ENCODE results near the gene BATF.
A peak's percentile ranks its signal among the peaks of the same experiment; 100 is the strongest.

The BATF gene

DNA sequence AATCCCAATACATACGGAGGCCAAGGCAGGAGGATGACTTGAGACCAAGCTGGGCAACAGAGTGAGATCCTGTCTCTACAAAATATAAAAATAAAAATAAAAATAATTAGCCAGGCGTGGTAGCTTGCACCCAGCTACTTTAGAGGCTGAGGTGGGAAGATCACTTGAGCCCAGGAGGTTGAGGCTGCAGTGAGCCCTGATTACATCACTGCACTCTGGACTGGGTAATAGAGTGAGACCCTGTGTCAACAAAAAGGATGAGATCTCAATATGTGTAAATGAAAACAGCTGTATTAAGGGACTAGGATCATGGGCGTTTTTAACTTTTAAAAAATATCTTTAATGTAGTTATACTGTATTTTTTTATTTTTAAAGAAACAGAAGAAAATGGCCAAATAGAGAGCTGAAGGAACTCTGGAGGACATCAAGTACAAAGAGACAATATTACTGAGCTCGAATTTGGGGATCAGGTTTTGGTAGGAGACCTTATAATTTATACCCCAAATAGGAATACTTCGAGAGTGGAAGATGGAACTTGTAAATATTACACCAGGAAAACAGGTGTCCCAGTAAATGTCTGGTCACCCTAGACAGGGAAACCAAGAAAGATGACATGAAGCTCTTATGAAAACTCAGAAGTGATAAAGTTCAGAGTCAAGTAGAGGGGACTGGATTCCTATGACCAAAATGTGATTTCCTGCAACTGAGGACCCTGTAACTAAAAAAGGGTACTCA, 13.1 kb downstream of the BATF start:
- DNase-seq: no peak

DNA sequence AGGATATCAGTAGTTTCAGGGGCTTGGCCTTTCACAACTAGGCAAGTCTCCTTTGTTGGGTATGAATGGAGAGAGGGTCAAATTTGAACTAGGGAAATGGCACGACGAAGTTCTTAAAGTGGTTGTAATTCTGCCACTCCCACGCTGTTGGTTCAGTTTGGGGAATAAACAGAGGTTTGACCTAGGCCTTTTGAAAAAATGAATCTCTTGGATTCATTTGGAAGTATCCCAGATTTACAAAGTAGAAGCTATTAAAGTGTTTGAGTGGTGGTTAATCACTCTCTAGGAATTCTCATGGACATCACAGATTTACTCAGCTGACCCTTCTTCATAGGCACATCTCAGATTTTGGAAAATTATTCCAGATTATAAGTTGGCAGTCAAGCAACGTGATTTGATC, 14.8 kb downstream of the BATF start:
- DNase-seq: no peak

DNA sequence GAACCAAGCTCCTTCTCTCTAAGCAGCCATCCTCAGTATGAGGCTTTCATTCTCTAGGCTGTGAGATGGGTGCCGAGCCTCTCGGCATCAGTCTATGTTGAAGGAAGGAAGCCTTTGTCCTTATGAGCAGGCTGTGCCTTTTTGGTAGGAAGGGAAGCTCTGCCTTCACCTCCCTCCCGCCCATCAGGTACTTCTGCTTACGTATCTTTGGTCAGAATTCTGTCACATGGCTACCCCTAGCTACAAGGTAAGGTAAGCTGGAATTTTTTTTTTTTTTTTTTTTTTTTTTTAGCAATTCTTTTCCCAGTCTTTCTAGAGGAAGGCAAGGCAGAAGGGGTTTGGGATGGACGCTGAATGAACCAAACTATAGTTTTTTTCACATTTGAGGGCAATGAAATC, 16.9 kb downstream of the BATF start:
- no peak for DNase-seq

DNA sequence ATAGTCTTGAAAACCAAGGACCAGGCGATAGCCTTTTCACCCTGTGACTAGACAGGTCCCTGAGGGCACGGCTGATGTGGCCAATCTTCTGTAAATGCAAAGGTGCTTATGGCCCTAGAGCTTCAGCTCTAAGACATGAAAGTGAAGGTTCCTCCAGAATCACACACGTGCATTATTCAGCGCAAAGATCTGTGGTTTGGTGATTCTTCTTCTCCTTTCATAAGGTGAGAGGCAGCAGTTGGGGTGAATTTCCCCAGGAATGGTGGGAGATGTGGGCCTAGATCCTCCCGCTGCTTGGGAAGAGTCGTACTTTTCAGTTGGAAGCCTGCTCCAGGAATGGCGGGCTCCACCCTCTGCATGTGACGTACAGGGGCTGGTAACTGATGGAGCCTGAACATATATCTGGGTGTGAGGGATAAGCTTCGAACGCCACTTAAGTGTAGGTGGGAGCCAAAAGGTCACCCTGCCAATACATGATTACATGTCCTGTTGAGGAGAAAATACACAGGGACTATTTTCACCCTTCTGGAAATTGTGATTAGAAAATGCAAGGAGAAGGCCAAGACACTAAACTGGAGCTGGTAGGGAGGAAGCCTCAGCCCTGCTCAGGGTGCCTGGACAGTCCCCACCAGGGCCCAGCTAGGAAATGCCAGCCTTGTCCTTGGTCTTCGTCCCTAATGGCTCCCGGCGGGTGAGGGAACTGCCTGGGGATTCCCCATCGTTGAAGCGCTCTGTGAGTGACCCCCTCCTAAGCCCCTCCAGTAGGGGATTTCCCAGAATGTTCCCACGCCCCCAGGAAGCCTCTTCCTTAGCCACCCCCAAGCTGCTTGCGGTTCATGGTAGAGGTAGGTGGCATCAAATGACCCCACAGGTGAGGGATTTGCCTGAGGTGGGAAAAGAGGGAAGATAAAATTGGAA, 17.6 kb downstream of the BATF start:
- DNase-seq: no peak

DNA sequence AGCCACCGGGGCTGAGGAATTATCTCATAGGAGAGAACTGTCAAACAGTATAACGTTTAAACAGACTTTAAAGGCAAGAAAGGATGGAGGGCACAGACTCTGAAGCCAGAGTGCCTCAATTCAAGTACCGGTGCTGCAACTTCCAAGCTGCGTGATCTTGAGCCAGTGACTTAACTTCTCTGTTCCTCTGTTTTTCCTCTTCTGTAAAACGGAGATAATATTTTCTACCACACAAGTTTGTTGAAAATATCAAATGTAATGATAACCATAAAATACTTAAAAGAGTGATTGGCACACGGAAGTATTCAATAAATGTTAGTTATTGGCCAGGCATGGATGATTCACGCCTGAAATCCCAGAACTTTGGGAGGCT, 18.2 kb downstream of the BATF start:
- DNase-seq: no peak

DNA sequence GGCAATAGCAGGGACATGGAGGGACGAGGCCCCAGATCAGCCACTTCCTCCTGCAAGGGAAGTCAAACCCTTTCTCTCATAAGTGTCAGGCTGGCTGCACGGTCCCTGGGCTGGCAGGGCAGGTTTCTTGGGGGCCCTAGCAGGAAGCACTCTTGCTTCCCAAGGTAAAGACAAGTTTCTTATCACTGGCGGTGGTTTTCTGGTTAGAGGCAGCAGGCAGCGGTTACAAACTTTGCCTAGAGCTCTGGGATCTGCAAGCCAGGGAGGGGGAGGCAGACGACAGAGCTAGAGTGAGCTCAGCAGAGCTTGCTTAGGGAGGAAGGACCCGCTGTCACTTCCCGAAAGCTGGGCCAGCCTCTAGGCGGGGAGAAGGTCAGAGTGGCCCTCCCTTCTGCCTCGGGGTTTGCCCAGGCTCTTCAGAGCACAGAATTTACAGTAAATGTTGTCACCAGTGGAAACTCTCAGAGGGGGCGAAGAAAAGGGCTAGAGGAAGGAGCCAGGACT, 20.4 kb downstream of the BATF start:
- DNase-seq: no peak

DNA sequence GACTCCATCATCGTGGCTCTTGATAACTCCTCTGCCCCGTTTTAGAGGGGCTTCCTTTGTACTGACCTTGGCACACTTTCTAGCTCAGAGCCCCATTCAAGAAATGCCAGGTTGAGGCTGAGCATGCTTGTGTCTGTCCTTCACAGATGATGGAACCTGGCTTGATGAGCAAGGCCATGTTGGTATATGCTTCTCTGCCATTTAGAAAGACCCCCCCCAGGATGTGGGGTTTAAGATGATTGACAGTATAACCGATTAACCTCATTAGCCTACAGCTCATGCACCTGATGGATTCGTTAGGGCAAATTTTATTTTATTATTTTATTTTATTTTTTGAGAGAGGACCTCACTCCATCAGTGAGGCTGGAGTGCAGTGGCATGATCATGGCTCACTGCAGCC, 21.0 kb downstream of the BATF start:
- no peak for DNase-seq

DNA sequence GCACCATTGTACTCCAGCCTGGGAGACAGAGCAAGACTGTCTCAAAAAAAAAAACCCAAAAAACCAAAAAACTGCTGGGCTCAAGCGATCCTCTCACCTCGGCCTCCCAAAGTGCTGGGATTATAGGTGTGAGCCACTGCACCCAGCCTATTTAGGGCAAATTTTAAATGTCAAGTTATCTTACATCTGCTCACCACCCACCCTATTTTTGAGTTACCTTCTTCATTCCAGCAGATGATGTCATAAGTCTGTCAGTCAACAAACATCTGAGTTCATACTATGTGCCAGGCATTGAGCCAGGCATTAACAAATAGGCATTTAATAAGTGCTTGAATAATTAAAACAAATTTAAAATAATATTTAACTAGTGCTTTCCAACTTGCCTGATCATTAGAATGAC, 21.5 kb downstream of the BATF start:
- DNase-seq: no peak

DNA sequence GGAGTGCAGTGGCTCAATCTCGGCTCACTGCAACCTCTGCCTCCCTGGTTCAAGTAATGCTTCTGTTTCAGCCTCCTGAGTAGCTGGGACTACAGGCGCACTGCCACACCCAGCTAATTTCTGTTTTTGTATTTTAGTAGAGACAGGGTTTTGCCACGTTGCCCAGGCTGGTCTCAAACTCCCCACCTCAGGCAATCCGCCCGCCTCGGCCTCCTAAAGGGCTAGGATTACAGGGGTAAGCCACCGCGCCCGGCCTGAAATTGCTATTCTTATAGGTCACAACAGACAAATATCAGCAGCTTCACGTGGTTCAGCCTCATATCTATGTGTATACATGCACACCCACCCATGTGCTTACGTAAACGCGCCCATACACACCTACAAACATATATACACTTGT, 23.6 kb downstream of the BATF start:
- no peak for DNase-seq

DNA sequence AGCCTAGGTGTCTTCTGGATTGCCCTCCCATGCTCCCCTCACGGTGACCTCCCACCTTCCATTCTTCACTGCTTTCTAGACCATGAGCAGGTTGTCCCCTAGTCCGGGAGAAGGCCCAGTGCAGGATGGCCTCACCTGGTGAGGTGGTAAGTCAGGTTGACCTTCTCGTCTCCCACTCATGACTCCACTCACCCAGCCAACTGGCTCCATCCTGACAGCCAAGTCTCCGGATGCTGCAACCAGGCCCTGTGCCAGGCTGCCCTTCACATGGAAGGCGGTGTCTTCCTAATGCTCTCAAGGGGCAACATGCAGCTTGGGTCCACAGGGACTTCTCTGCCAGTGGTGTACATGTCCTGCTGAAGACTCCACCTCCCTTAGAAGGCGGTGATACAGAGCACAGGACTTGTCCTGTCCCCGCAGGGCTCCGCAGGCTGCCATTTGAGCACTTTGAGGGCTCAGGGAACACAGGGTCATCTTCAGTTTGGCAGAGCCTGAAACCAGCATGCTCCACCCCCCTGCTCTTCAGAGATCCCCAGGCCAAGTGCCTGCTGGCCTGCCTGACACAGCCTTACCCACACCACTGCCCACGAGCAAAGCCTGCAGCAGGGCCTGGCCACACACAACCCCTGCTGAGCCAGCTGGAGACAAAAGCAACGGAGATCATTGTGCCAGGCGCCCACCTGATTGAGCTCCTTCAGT, 25.4 kb downstream of the BATF start:
- DNase-seq: no peak

DNA sequence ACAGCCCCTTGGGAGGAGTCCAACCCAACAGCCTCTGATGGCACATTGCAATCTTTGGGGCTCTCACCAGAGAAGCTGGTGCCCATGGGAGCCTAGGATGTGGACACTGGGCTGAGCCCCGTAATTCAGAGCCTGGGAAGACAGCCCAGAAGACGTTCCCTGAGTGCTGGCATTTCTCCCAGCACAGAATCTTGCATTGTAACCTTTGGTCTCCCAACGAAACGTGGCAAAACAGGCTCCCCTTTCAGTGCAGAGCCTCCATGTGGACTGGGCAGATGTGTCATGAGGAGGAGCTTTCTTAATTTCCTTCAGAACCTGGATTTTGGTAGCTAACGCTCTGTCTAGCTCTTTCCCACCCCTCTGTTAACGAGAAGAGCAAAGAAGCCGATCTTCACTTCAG, 26.3 kb downstream of the BATF start:
- DNase-seq: no peak

DNA sequence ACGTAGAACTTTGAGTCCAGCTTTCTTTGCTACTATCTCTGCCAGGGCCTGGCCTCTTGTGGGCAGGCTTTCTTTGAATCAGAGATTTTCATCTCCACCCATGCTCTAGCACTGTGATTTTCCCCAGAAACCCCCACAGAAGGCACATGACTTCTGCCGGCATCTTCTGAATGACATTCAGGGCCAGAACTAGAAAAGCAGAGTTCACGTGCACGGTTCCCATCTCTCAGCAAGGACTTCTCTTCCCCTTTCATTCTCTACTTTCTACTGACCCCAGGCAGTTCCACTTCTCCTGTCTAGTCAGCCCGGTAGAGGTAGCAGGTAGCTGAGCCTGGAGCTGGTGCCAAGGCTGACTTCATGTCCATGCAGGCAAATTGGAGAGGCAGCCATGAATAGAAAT, 26.9 kb downstream of the BATF start:
- DNase-seq: no peak

DNA sequence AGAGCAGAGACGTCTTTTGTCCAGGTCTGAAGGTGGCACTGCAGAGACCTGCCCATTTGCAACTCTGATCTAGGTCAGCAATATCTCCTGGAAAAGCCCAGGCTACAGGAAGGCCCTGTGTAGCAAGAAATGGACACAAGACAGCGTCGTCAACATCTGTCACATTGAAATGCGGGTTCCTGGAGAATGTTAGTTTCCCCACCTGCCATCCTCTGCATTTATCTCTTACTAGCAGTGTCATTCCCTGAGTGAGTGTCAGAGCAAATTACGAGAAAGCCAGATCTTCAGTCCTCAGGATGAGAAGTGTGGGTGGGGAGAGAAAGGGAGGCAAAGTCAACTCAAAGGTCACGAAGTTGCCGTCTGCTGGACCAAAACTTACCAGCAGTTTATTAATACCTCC, 28.8 kb downstream of the BATF start:
- no peak for DNase-seq

DNA sequence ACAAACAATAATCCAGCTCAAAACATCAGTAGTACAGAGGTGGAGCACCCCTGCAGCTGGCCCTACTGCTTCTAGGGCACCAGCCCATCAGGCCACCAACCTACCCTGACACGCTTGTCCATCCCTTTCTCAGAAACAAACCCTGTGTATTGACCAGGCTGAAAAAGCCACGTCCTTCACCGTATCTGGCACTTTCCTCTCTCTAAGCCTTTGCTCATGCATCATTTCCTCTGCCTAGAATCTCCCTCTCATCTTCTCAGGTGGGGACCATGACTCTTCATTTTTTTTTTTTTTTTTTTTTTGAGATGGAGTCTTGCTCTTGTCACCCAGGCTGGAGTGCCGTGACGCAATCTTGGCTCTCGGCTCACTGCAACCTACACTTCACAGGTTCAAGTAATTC, 30.9 kb downstream of the BATF start:
- no peak for DNase-seq

DNA sequence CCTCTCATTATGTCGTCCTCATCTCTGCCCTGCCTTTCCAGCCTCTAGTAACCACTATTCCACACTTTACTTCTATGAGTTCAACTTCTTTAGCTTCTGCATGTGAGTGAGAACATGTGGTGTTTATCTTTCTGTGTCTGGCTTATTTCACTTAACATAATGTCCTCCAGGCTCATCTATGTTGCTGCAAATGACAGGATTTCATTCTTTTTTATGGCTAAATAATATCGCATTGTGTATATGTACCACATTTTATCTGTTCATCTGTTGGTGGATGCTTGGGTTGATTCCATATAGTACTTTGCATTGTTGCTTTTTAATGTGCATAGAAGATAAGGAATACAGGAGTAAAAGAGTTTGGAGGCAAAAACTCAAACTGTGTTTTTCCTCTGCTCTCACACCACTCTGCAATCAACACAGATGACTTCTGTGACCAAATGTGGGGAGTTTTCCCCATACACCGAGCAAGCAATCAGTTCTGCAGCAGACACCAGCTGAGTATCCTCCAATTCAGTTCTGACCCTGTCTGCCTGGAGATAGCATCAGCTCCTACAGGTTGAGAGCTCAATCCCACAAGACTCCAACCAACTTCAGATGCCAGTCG, 31.6 kb downstream of the BATF start:
- no peak for DNase-seq

DNA sequence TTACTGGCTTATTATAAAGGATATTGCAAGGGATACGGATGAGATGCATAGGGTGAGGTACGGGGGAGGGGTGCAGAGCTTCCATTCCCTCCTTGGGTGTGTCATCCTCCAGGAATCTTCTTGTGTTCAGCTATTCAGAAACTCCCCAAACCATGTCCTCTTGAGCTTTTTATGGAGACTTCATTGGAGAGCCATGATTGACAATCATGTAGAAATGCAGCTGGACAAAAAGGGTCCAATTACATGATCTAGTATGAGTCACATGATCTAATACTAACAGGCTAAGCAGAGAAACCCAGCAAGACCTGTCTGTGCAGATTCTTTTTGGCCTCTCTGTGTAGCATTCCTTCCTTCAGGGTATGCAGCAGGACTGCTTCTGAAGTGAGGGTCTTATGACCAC, 32.2 kb downstream of the BATF start:
- DNase-seq: no peak

DNA sequence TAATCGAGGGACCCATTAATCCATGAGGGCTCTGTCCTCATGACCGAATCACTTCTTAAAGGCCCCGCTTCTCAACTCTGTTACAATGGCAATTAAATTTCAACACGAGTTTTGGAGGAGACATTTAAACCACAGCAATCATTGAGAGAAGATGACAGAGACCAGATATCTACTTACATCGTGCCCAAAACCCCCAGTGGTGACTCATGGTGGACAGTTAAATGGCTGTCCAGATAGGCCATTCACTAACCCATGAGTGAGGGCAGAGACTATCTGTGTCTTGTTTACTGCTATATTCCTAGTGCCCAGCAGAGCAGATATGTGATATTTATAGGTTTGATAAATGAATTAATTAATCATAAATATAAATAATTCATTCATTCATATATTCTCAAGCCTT, 36.2 kb downstream of the BATF start:
- DNase-seq: no peak

DNA sequence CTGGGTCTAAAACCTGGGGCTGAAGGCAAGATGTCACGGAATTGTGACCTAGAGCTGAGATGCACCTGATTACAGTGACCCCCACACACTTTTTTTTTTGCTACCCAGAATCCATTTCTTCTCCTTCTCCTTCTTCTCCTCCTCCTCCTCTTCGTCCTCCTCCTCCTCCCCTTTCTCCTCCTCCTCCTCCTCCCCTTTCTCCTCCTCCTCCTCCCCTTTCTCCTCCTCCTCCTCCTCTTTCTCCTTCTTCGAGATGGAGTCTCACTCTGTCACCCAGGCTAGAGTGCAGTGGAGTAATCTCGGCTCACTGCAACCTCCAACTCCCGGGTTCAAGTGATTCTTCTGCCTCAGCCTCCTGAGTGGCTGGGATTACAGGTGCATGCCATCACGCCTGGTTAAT, 36.8 kb downstream of the BATF start:
- DNase-seq: no peak

DNA sequence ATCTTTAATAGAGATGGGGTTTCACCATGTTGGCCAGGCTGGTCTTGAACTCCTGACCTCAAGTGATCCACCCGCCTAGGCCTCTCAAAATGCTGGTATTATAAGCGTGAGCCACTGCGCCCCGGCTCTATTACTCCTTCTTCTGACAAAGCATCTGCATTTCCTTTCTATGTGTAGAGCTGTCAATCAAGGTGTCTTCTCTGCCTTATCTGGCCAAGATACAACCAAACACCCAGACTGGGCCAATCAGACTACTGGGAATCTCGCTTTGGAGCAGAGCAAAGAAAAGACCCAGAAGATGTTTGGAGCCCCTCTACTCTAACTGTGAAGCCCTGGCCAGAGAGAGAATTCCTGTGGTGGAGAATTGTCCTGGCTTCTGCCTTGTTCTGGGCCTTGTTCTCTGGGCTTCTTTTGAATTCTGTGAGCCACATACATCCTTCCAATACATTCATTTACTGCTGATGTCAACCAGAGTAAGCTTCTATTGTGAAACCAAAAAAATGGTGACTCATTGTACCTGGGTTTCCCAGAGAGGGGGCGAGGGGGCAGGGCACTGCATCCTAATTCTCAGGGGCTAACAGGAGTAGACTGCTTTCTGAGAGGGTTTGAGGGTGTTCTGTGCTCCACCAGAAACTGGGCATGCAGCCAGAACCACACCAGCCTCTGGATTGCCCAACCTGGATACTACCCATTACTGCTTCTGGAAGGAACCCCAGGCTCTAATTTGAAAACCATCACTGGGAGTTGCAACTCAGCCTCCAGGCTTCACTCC, 37.4 kb downstream of the BATF start:
- peak; percentile 33 for DNase-seq

DNA sequence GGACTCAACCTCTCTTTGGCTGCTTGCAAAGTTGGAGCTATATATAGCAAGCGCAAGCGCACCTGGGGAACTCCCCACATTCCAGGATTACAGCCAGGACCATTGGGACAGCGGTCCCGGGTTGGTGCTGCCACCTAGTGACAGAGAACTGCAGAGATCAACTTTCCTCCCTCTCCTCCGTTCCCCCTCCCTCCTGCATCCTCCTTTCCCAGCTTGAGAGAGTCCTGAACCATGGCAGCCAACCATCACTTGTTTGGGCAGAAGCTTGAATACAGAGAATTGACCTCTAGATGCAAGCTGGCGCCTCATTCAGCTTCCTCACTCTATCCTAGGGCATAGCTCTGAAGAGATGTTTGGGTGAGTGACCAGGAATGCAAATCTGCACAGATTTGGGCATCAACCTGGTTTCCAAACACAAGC, 38.8 kb downstream of the BATF start:
- DNase-seq: peak; percentile 50

DNA sequence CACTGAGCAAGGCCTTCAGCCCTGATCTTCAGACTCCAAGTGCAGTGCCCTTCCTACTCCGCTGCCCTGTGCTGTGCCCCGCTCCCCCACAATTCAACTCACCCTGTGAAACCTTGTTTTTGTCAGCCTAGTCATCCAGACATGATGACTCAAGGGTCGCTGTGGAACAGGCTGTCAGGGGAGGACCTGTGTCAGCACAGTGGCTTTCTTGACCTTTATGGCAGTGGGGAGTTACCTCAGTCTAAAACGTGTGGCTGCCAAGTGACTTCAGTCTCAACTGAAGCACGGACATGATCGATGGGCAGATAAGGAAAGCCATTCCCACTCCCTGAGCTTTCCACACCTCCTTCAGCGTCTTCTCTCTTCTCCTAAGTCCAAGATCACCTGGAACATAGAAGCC, 39.8 kb downstream of the BATF start:
- DNase-seq: no peak

DNA sequence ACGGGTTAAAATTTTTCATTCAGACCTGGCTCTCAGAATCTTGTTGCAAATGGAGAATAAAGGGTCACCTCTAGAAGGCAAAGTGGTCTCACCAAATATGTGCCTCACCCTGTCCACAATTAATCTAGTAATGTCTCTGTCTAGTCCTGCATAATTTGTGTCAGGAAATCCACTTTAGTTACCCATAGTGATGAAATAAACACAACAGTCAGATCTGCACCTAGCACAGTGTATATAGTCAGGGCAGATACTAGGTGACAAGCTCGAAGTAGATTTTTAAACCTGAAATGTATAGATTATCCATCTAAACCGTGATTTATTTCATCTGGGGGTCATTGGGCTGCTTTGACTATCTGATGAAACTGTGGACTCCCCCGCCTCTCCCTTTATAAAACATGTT, 40.2 kb downstream of the BATF start:
- DNase-seq: no peak

Data from DMS153 (cell line).